NB4 (cell line): ENCODE data around the gene SCN8A.

Source experiments
- DNase-seq: peaks from one replicate; pipeline ENCODE4 v3.0.0; 2010; ENCODE audit warnings: low read depth
- H3K4me3 ChIP-seq: one replicate; pipeline ENCODE4 v1.5.1; 2011; ENCODE audit warnings: mild to moderate bottlenecking, low read depth, low read length, moderate library complexity
- MYC ChIP-seq: IDR thresholded peaks from 2 replicates; pipeline ENCODE4 v1.6.1; 2011; ENCODE audit warnings: low read depth, low read length
- POLR2A ChIP-seq: IDR thresholded peaks from 2 replicates; pipeline ENCODE4 v1.6.1; 2011; ENCODE audit warnings: mild to moderate bottlenecking; ENCODE audit not compliant: insufficient read length; ENCODE audit errors: extremely low read depth
- TF ChIP-seq, protein P1 (sequence below): IDR thresholded peaks from one replicate; pipeline ENCODE4 v1.5.1; 2012; ENCODE audit warnings: low read depth, low read length
- TF ChIP-seq, protein P2 (sequence below): IDR thresholded peaks from 2 replicates; pipeline ENCODE4 v1.6.1; 2011; ENCODE audit warnings: low read depth, low read length

Gene SCN8A

DNA sequence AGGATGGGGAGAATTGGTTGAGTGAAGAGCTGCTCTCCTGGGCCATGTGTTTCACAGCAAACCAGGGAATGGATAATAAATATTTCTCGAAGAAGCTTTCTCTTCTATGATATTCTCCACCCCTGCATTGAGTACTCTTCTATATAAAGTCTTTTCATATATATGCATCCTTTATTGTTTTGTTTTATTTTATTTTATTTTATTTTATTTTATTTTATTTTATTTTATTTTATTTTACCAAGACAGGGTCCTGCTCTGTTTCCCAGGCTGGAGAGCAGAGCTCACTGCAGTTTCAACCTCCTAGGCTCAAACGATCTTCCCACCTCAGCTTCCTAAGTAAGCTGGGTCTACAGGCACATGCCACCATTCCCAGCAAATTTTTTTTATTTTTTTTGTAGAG is 85.8 kb downstream of the SCN8A start:
- TF ChIP-seq, protein P1, sequence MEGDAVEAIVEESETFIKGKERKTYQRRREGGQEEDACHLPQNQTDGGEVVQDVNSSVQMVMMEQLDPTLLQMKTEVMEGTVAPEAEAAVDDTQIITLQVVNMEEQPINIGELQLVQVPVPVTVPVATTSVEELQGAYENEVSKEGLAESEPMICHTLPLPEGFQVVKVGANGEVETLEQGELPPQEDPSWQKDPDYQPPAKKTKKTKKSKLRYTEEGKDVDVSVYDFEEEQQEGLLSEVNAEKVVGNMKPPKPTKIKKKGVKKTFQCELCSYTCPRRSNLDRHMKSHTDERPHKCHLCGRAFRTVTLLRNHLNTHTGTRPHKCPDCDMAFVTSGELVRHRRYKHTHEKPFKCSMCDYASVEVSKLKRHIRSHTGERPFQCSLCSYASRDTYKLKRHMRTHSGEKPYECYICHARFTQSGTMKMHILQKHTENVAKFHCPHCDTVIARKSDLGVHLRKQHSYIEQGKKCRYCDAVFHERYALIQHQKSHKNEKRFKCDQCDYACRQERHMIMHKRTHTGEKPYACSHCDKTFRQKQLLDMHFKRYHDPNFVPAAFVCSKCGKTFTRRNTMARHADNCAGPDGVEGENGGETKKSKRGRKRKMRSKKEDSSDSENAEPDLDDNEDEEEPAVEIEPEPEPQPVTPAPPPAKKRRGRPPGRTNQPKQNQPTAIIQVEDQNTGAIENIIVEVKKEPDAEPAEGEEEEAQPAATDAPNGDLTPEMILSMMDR = no peak
- H3K4me3 ChIP-seq = no peak overlapping the region
- DNase-seq = no peak

DNA sequence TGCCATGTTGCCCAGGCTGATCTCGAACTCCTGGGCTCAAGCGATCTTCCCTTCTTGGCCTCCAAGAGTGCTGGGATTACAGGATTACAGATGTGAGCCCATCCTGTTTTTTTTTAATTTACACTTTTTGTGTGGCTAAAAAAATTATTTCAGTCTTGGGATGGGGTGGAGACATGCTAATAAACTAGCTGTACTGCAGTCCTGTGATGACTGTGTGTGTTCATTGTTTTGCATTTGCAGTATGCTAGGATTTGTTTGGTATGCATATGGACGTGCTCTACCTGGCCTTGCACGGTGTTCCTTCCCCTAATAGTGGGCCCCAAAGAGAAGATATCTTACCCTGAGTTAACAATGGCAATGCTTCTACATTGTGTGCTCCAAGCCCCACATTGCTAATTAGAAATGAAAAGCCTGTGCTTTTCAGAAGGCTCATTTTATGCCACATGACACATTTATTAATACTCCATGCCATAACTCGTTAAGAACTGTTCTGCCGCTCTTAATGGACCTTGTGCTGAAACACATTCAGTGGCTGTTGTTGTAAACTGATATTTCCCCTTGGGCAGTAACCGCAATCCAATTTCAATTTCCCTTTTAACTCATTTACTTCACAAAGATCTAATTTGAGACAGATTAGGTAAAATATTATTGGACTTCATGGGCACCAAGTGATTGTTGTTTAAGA is 86.4 kb downstream of the SCN8A start:
- H3K4me3 ChIP-seq = no peak overlapping the region
- TF ChIP-seq, protein P1 = no peak
- TF ChIP-seq, protein P2, sequence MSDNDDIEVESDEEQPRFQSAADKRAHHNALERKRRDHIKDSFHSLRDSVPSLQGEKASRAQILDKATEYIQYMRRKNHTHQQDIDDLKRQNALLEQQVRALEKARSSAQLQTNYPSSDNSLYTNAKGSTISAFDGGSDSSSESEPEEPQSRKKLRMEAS = no peak
- TF ChIP-seq MYC (no peak), POLR2A (no peak)
- no peak for DNase-seq

DNA sequence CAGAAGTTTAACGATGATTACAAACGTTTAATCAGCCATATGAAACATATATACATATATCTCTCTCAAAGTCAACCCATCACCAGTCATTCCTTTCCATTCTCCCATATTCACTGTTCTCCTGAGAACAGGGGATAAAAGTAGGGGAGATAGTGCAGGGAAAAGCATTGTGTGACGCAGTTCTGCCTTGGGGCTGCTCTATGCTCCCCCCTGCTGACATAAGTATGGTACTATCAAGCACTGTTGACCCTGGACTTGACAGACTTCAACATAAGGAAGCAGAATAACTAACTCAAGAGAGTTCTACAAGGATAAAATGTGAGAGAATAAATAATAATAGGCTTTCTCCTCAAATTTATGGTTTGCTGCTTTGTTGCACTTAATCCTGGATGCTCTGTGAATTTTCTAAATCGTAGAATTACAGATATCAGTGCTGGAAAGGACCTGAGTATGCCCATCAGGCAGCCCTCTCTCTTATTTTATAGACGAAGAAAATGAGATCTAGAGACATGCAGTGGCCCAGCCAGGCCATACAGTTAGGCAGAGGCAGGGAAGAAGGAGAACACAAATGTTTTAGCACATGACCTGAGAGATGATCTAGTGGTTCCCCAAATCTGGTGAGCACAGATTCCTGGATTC is 87.2 kb downstream of the SCN8A start:
- TF ChIP-seq, protein P1 = peak; percentile 91
- no peak for TF ChIP-seq POLR2A
- H3K4me3 ChIP-seq = no peak overlapping the region
- DNase-seq = peak; percentile 66

DNA sequence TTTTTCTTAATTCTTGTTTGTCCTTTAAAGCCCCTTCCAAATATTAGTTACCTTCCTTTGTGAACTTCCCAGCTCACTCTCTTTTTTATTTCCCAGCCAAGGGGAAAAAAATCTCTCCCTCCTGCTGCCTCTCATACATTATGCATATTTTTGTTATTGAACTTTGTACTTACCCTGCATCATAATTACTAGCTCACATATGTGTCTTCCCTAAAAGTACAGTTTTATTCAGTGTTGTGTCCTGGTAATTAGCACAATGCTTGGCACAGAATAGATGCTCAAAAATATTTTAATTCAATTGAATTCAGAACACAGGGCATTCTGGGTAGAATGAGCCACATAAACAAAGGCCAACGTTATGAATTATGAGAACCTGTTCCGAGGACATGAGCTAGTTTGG is 91.9 kb downstream of the SCN8A start:
- H3K4me3 ChIP-seq = no peak overlapping the region
- TF ChIP-seq, protein P2 = no peak
- TF ChIP-seq POLR2A (no peak), MYC (no peak)
- DNase-seq = no peak

DNA sequence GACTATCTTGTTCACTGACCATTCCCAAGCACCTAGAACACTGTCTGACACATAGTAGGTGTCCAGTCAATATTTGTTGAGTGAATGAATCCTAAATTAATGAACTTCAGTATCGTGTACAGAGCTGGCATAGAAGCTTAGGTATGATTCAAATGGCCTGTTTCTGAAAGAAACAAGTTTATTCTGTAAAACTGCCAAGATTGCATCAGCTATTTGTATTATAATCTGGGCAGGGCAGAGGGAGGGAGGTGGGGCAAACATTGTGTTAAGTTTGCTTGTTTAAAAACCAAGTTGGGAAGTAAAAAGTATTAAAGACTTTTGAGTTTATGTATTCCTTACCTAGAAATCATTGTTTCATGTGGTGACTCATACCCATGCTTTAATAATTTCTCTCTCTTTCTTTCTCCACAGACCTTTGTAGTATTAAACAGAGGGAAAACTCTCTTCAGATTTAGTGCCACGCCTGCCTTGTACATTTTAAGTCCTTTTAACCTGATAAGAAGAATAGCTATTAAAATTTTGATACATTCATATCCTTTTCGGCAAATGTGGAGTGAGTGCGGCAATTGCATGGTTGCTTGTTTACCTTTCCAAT is 92.8 kb downstream of the SCN8A start:
- H3K4me3 ChIP-seq = no peak overlapping the region
- TF ChIP-seq, protein P2 = no peak
- TF ChIP-seq, protein P1 = no peak
- TF ChIP-seq MYC (no peak), POLR2A (no peak)
- DNase-seq = no peak

DNA sequence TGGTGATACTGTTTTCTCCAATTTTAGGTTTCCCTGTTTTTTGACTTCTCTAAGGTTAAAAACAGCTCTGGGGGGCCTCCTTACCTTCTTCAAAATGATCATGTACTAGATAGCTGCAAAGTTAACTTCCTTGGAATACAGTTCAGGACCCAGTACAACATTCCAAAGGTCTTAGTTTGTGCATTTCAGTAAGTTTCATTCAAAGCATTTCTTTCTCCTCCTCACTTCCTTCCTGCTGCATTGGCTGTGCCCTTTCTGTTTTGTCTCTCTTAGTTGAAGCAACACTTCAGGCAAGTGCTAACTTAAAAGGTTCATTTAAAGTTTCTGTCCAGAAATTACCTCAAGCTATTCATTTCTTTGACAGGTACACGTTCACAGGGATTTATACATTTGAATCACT is 95.7 kb downstream of the SCN8A start:
- no peak for DNase-seq
- H3K4me3 ChIP-seq = no peak overlapping the region
- TF ChIP-seq, protein P2 = no peak

DNA sequence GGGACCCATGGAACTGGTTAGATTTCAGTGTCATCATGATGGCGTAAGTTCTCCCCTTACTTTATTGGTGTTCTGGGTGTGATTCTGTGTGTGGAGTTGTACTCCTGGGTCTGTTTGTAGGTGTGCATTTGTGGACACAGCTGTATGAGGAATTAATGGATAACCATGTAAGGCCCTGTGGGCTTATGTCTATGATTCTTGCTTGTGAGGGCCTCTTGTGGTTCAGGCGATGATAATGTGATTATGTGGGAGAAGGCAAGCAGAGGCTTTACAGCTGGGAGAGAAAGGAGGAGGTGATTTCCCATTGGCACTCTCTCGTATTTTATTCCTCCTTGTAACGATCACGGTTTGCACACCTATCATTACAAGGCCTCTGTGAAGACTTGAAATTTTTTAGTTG is 96.1 kb downstream of the SCN8A start:
- TF ChIP-seq POLR2A (no peak), MYC (no peak)
- TF ChIP-seq, protein P2 = no peak
- TF ChIP-seq, protein P1 = no peak
- H3K4me3 ChIP-seq = no peak overlapping the region

More for the DNA sequence above, 96.1 kb downstream of the SCN8A start:
- DNase-seq = no peak
